Vagina (tissue), 2 donors: ENCODE measurements around the gene ALDH1B1.

Experiments
- CTCF ChIP-seq, 3 experiments: fragments of 450-650 bp in 2 of 3; fragments of 200-600 bp in 1 of 3; sonication (generic) in 1 of 3; IDR thresholded peaks; one replicate each; pipeline ENCODE4 v1.5.1; 2017 to 2019; ENCODE audit warnings: antibody characterized with exemption in 3 of 3, mild to moderate bottlenecking in 2 of 3, moderate library complexity in 2 of 3
- POLR2AphosphoS5 ChIP-seq, 2 donors: sonication (generic); formaldehyde crosslinking; IDR thresholded peaks; one replicate each; pipeline ENCODE4 v1.9.0; 2017; ENCODE audit warnings: antibody characterized with exemption in 2 of 2, mild to moderate bottlenecking in 2 of 2, low read depth in 1 of 2; ENCODE audit not compliant: insufficient read depth in 1 of 2

GRCh38 chr9:38368731-38369130 is 23.8 kb upstream of the ALDH1B1 start:
- no peak for TF ChIP-seq CTCF (IDR thresholded peaks at IDR 0.05)
- TF ChIP-seq POLR2AphosphoS5 (IDR thresholded peaks at IDR 0.05; ENCODE audit: insufficient read depth in 1 of 2, low read depth in 1 of 2) = no peak
